CD14-positive monocyte (primary cell): ENCODE measurements around the gene CTNNAL1. TPM values are rescaled to one million over a fixed set of nuclear protein-coding genes. Genes with fewer than 3 reads are reported as not detected.

ENCODE experiments used
- DNase-seq, 3 donors: peaks; one replicate each; pipeline ENCODE4 v3.0.0-alpha.2; 2011 to 2022
- H2AFZ ChIP-seq: 2 replicates; pipeline ENCODE4 v1.6.0; 2012; ENCODE audit warnings: mild to moderate bottlenecking, low read depth, low read length, inconsistent platforms; ENCODE audit not compliant: insufficient read depth, poor library complexity, severe bottlenecking
- H3K27ac ChIP-seq, 2 donors: 1 replicate in 1 of 2; 2 replicates in 1 of 2; pipeline ENCODE4 v1.5.1; 2012 to 2013; ENCODE audit warnings: low read length in 2 of 2, control low read depth in 1 of 2, inconsistent platforms in 1 of 2, low read depth in 1 of 2, mild to moderate bottlenecking in 1 of 2
- H3K27me3 ChIP-seq, 2 donors: one replicate each; pipeline versions ENCODE4 v1.6.0 to v1.6.1; 2011 to 2013; ENCODE audit warnings: low read length in 2 of 2; ENCODE audit not compliant: control insufficient read depth in 2 of 2, insufficient read depth in 2 of 2
- H3K36me3 ChIP-seq, 2 donors: replicated peaks in 1 of 2; 1 replicate in 1 of 2; 2 replicates in 1 of 2; pipeline versions ENCODE4 v1.5.1 to v1.6.1; 2012 to 2013; ENCODE audit warnings: low read length in 2 of 2, control low read depth in 1 of 2, inconsistent platforms in 1 of 2, mild to moderate bottlenecking in 1 of 2; ENCODE audit not compliant: insufficient read depth in 2 of 2, control insufficient read depth in 1 of 2
- H3K4me1 ChIP-seq, 2 donors: 1 replicate in 1 of 2; 2 replicates in 1 of 2; pipeline versions ENCODE4 v1.5.1 to v1.6.1; 2012 to 2013; ENCODE audit warnings: low read length in 2 of 2, control low read depth in 1 of 2, inconsistent platforms in 1 of 2, mild to moderate bottlenecking in 1 of 2, moderate library complexity in 1 of 2; ENCODE audit not compliant: insufficient read depth in 2 of 2, control insufficient read depth in 1 of 2
- H3K4me2 ChIP-seq: replicated peaks from 2 replicates; pipeline ENCODE3; 2012; ENCODE audit warnings: low read length, moderate library complexity, mild to moderate bottlenecking; ENCODE audit not compliant: poor library complexity, severe bottlenecking; ENCODE audit errors: extremely low read depth
- H3K4me3 ChIP-seq, 3 experiments: fragments of 200-600 bp in 1 of 3; sonication (generic) in 1 of 3; replicated peaks in 1 of 3; 1 replicate in 2 of 3; 2 replicates in 1 of 3; pipeline ENCODE4 v1.5.1; 2011 to 2013; ENCODE audit warnings: low read length in 3 of 3, mild to moderate bottlenecking in 3 of 3, control low read depth in 2 of 3, low read depth in 2 of 3, inconsistent platforms in 1 of 3, moderate library complexity in 1 of 3
- H3K79me2 ChIP-seq: 2 replicates; pipeline ENCODE4 v1.6.0; 2012; ENCODE audit warnings: mild to moderate bottlenecking, control low read depth, inconsistent platforms, low read length, moderate library complexity; ENCODE audit not compliant: insufficient read depth
- H3K9ac ChIP-seq: 2 replicates; pipeline ENCODE4 v1.6.0; 2017; ENCODE audit warnings: low read length, mild to moderate bottlenecking; ENCODE audit not compliant: insufficient read depth, poor library complexity, severe bottlenecking
- H3K9me3 ChIP-seq, 2 donors: replicated peaks in 1 of 2; 1 replicate in 1 of 2; 2 replicates in 1 of 2; pipeline versions ENCODE4 v1.5.1 to v1.6.1; 2012 to 2013; ENCODE audit warnings: low read length in 2 of 2, control low read depth in 1 of 2; ENCODE audit not compliant: control insufficient read depth in 1 of 2, insufficient read depth in 1 of 2
- H4K20me1 ChIP-seq: 2 replicates; pipeline ENCODE4 v1.6.0; 2012; ENCODE audit warnings: mild to moderate bottlenecking, low read length, control low read depth, moderate library complexity; ENCODE audit not compliant: insufficient read depth
- H3K27ac Mint-ChIP-seq, 7 donors: one replicate each; pipeline ENCODE4 v1.8.0; 2020; ENCODE audit warnings: mild to moderate bottlenecking in 7 of 7, mixed read lengths in 7 of 7, moderate library complexity in 6 of 7, inconsistent platforms in 2 of 7
- H3K27me3 Mint-ChIP-seq, 3 donors: one replicate each; pipeline ENCODE4 v1.8.0; 2021 to 2022; ENCODE audit warnings: low read depth in 3 of 3, mild to moderate bottlenecking in 3 of 3, mixed read lengths in 3 of 3, moderate library complexity in 3 of 3, inconsistent platforms in 1 of 3
- H3K36me3 Mint-ChIP-seq, 2 donors: one replicate each; pipeline ENCODE4 v1.8.0; 2020; ENCODE audit warnings: mixed read lengths in 2 of 2, inconsistent platforms in 1 of 2, mild to moderate bottlenecking in 1 of 2
- H3K4me1 Mint-ChIP-seq: one replicate; pipeline ENCODE4 v1.8.0; 2020; ENCODE audit warnings: mild to moderate bottlenecking, mixed read lengths
- H3K4me3 Mint-ChIP-seq, 2 donors: one replicate each; pipeline ENCODE4 v1.8.0; 2020; ENCODE audit warnings: mild to moderate bottlenecking in 2 of 2, mixed read lengths in 2 of 2, moderate library complexity in 1 of 2
- H3K9me3 Mint-ChIP-seq, 7 donors: one replicate each; pipeline ENCODE4 v1.8.0; 2020 to 2022; ENCODE audit warnings: mixed read lengths in 7 of 7, mild to moderate bottlenecking in 6 of 7, moderate library complexity in 6 of 7, inconsistent platforms in 2 of 7
- WGBS: methylation state at CpG from one replicate; pipeline ENCODE4 v1.1.5; 2013; ENCODE audit warnings: missing lambda C conversion rate; ENCODE audit not compliant: insufficient coverage; 5-methylcytosine and 5-hydroxymethylcytosine counted together
- intact Hi-C, 2 donors: fragments of 100-400 bp; cut with micrococcal nuclease; formaldehyde crosslinking; loops; one replicate each; pipeline versions ENCODE4 v1.15.0 to v1.15.1; 2023
- polyA plus RNA-seq, 3 donors: library from polyadenylated mRNA; depleted of rRNA in 1 of 3; unstranded in 2 of 3; stranded (reverse) in 1 of 3; fragments of 300-500 nt in 2 of 3; fragments of >200 nt in 1 of 3; fragmentation: Illumina TruSeq in 2 of 3; gene quantifications; 1 replicate in 2 of 3; 2 replicates in 1 of 3; pipeline ENCODE4 v1.2.3, GENCODE V29; 2012 to 2021
- TF ChIP-seq, protein P1 (sequence below): fragments of 200-600 bp; IDR thresholded peaks from one replicate; pipeline ENCODE4 v1.8.0; 2022; ENCODE audit warnings: antibody characterized with exemption, mild to moderate bottlenecking

Gene CTNNAL1
- polyA plus RNA-seq, 3 donors = 0.10 to 0.39 (median 0.25) TPM

GRCh38 chr9:109043578-109043977 lies 30.3 kb upstream of the CTNNAL1 start:
- TF ChIP-seq, protein P1, sequence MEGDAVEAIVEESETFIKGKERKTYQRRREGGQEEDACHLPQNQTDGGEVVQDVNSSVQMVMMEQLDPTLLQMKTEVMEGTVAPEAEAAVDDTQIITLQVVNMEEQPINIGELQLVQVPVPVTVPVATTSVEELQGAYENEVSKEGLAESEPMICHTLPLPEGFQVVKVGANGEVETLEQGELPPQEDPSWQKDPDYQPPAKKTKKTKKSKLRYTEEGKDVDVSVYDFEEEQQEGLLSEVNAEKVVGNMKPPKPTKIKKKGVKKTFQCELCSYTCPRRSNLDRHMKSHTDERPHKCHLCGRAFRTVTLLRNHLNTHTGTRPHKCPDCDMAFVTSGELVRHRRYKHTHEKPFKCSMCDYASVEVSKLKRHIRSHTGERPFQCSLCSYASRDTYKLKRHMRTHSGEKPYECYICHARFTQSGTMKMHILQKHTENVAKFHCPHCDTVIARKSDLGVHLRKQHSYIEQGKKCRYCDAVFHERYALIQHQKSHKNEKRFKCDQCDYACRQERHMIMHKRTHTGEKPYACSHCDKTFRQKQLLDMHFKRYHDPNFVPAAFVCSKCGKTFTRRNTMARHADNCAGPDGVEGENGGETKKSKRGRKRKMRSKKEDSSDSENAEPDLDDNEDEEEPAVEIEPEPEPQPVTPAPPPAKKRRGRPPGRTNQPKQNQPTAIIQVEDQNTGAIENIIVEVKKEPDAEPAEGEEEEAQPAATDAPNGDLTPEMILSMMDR = no peak
- peaks cover 52 to 93% of the 10 kb centered on the region in 2 donors for H3K36me3 ChIP-seq
- peaks cover 51 to 56% of the 10 kb centered on the region in 2 donors for H3K36me3 Mint-ChIP-seq
- no peak overlapping the region for H3K4me3 Mint-ChIP-seq
- H3K9ac ChIP-seq = no peak overlapping the region
- H3K4me2 ChIP-seq = no peak overlapping the region
- no peaks in the 10 kb centered on the region for H3K4me1 ChIP-seq
- H3K27me3 Mint-ChIP-seq = peaks cover 0 to 2% (median 0%) of the 10 kb centered on the region in 3 donors
- no peaks in the 10 kb centered on the region for H4K20me1 ChIP-seq
- H3K9me3 Mint-ChIP-seq = peaks cover 0 to 4% (median 2%) of the 10 kb centered on the region in 7 donors
- H3K9me3 ChIP-seq = no peaks in the 10 kb centered on the region
- intact Hi-C loops = no loop called here
- no peak overlapping the region for H2AFZ ChIP-seq
- H3K79me2 ChIP-seq = no peaks in the 10 kb centered on the region
- no peaks in the 10 kb centered on the region for H3K27me3 ChIP-seq
- DNase-seq = no peak
- H3K27ac ChIP-seq = no peak overlapping the region
- H3K4me1 Mint-ChIP-seq = no peaks in the 10 kb centered on the region
- no peak overlapping the region for H3K27ac Mint-ChIP-seq
- no peak overlapping the region for H3K4me3 ChIP-seq
- WGBS = 100% methylated on average over 1 of the region's 4 CpGs

DNA sequence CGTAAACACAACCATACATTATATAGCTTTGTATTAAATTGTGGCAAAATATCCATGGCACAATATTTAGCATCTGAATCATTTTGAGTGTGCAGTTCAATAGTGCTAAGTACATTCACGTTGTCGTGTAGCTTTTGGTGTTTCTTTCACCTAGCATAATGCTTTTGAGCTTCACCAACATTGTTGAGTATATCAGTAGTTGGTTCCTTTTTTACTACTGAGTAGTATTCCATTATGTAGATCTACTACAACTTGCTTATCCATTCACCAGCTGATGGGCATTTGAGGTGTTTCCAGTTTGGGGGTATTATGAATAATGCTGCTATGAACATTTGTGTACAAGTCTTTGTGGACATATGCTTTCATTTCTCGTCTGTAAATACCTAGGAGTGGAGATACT lies 27.3 kb upstream of the CTNNAL1 start:
- Histone ChIP-seq H3K4me1 (no peaks in the 10 kb centered on the region), H4K20me1 (no peaks in the 10 kb centered on the region), H3K79me2 (no peaks in the 10 kb centered on the region), H3K27ac (no peak overlapping the region), H3K4me2 (no peak overlapping the region), H3K27me3 (no peaks in the 10 kb centered on the region), H3K4me3 (no peak overlapping the region), H2AFZ (no peak overlapping the region), H3K36me3 (peaks cover 45 to 90% of the 10 kb centered on the region in 2 donors), H3K9ac (no peak overlapping the region), H3K9me3 (no peaks in the 10 kb centered on the region)
- Mint-ChIP-seq H3K4me3 (no peak overlapping the region), H3K27ac (no peak overlapping the region), H3K36me3 (peaks cover 48 to 55% of the 10 kb centered on the region in 2 donors), H3K27me3 (peaks cover 0 to 2% (median 0%) of the 10 kb centered on the region in 3 donors), H3K4me1 (no peaks in the 10 kb centered on the region), H3K9me3 (peaks cover 0 to 4% (median 2%) of the 10 kb centered on the region in 7 donors)
- WGBS = no CpG with 5 or more reads among the region's 4 CpGs
- intact Hi-C loops = no loop called here
- TF ChIP-seq, protein P1 = no peak
- no peak for DNase-seq
